HEK293T (cell line): ENCODE results near the gene ATP9B.
A peak's percentile ranks its signal among the peaks of the same experiment; 100 is the strongest.
"Not testable (repeated sequence)": the region's sequence is repeated elsewhere in the genome, so short reads cannot be mapped to it uniquely, and the experiment has no call there.

ENCODE experiments used
- CTCF ChIA-PET: fragments of 350-600 bp; formaldehyde crosslinking; extraction: SDS; loops from one replicate; lab custom pipeline; 2021; ENCODE audit warnings: antibody characterized with exemption, inconsistent platforms; lab: Yijun Ruan, JAX
- POLR2A ChIA-PET: fragments of 350-600 bp; formaldehyde crosslinking; extraction: SDS; loops from one replicate; lab custom pipeline; 2020; ENCODE audit warnings: antibody characterized with exemption, inconsistent platforms; lab: Yijun Ruan, JAX
- DNase-seq: peaks from one replicate; pipeline ENCODE4 v3.0.0; 2012; ENCODE audit warnings: mixed read lengths; ENCODE audit errors: extremely low spot score
- ARNT ChIP-seq: fragments of 450-650 bp; IDR thresholded peaks from 2 replicates; pipeline ENCODE4 v1.6.1; 2017; ENCODE audit warnings: mild to moderate bottlenecking
- BHLHE40 ChIP-seq: fragments of 450-650 bp; IDR thresholded peaks from 2 replicates; pipeline ENCODE4 v1.6.1; 2016; ENCODE audit warnings: mild to moderate bottlenecking, moderate library complexity, borderline replicate concordance
- CTBP1 ChIP-seq: fragments of 450-650 bp; IDR thresholded peaks from 2 replicates; pipeline ENCODE4 v1.6.1; 2016; ENCODE audit warnings: borderline replicate concordance
- ELF4 ChIP-seq: fragments of 450-650 bp; IDR thresholded peaks from 2 replicates; pipeline ENCODE4 v1.6.1; 2017; ENCODE audit warnings: antibody characterized with exemption
- FOXA1 ChIP-seq: fragments of 450-650 bp; IDR thresholded peaks from 2 replicates; pipeline ENCODE4 v1.6.1; 2016; ENCODE audit warnings: mild to moderate bottlenecking
- FOXK2 ChIP-seq: fragments of 450-650 bp; IDR thresholded peaks from 2 replicates; pipeline ENCODE4 v1.6.1; 2016; ENCODE audit warnings: mild to moderate bottlenecking
- FOXM1 ChIP-seq: fragments of 450-650 bp; IDR thresholded peaks from 2 replicates; pipeline ENCODE4 v1.6.1; 2017; ENCODE audit warnings: mild to moderate bottlenecking, borderline replicate concordance
- HDGF ChIP-seq: fragments of 450-650 bp; IDR thresholded peaks from 2 replicates; pipeline ENCODE4 v1.6.1; 2017; ENCODE audit warnings: antibody characterized with exemption, borderline replicate concordance
- L3MBTL2 ChIP-seq: fragments of 450-650 bp; conservative IDR thresholded peaks from 2 replicates; pipeline ENCODE4 v1.6.1; 2016; ENCODE audit warnings: mild to moderate bottlenecking
- LEF1 ChIP-seq: fragments of 450-650 bp; IDR thresholded peaks from 2 replicates; pipeline ENCODE4 v1.6.1; 2017; ENCODE audit warnings: mild to moderate bottlenecking, borderline replicate concordance
- NFRKB ChIP-seq: fragments of 450-650 bp; IDR thresholded peaks from 2 replicates; pipeline ENCODE4 v1.6.1; 2016; ENCODE audit warnings: mild to moderate bottlenecking, moderate library complexity
- PKNOX1 ChIP-seq: fragments of 450-650 bp; IDR thresholded peaks from 2 replicates; pipeline ENCODE4 v1.6.1; 2016
- SP1 ChIP-seq: fragments of 450-650 bp; IDR thresholded peaks from 2 replicates; pipeline ENCODE4 v1.6.1; 2017
- SUZ12 ChIP-seq: fragments of 450-650 bp; IDR thresholded peaks from 2 replicates; pipeline ENCODE4 v1.6.1; 2016; ENCODE audit warnings: mild to moderate bottlenecking
- TARDBP ChIP-seq: fragments of 450-650 bp; IDR thresholded peaks from 2 replicates; pipeline ENCODE4 v1.6.1; 2016
- ZNF384 ChIP-seq: fragments of 450-650 bp; IDR thresholded peaks from 2 replicates; pipeline ENCODE4 v1.6.1; 2016

The ATP9B gene

GRCh38 chr18:79374408-79375171 is 305.4 kb downstream of the ATP9B start:
- CTCF ChIA-PET, result no interaction called here

GRCh38 chr18:79375441-79376154 is 306.4 kb downstream of the ATP9B start:
- DNase-seq, result no peak
- no peak for TF ChIP-seq FOXM1
- no peak for TF ChIP-seq ELF4
- TF ChIP-seq HDGF, result no peak
- no peak for TF ChIP-seq ZNF384
- TF ChIP-seq FOXK2, result no peak
- no peak for TF ChIP-seq NFRKB
- TF ChIP-seq CTBP1, result no peak
- TF ChIP-seq LEF1, result no peak
- CTCF ChIA-PET, result no interaction called here
- POLR2A ChIA-PET, result no interaction called here

More at GRCh38 chr18:79374408-79375171, 305.4 kb downstream of the ATP9B start:
- no peak for DNase-seq
- POLR2A ChIA-PET, result no interaction called here
- no peak for TF ChIP-seq FOXK2
- TF ChIP-seq ELF4, result no peak
- TF ChIP-seq NFRKB, result no peak
- no peak for TF ChIP-seq SP1
- no peak for TF ChIP-seq ARNT
- no peak for TF ChIP-seq L3MBTL2
- no peak for TF ChIP-seq HDGF
- no peak for TF ChIP-seq SUZ12
- no peak for TF ChIP-seq BHLHE40
- no peak for TF ChIP-seq FOXM1
- no peak for TF ChIP-seq PKNOX1
- TF ChIP-seq TARDBP, result no peak
- TF ChIP-seq FOXA1, result no peak
- no peak for TF ChIP-seq CTBP1
- TF ChIP-seq ZNF384, result no peak
- no peak for TF ChIP-seq LEF1

- CTCF ChIA-PET, POLR2A ChIA-PET, DNase-seq: not testable (repeated sequence)
These were observed 307.5 kb downstream of the ATP9B start for GRCh38 chr18:79376661-79377060.

GRCh38 chr18:79377187-79377891 is 308.1 kb downstream of the ATP9B start:
- CTCF ChIA-PET, result no interaction called here
- POLR2A ChIA-PET, result no interaction called here

GRCh38 chr18:79378536-79379250 is 309.5 kb downstream of the ATP9B start:
- ChIA-PET CTCF (interaction anchor here (0.6 to 1.3 kb wide), 5 partner anchors 18 to 770 kb away, joined by 3 read pairs; no protein-coding TSS in a partner anchor), POLR2A (no interaction called here)
- peak; percentile 75 for DNase-seq
- TF ChIP-seq LEF1, result no peak
- TF ChIP-seq CTBP1, result no peak
- TF ChIP-seq SP1, result no peak
- no peak for TF ChIP-seq ELF4
- no peak for TF ChIP-seq ZNF384
- TF ChIP-seq SUZ12, result no peak
- TF ChIP-seq PKNOX1, result no peak
- TF ChIP-seq L3MBTL2, result no peak
- TF ChIP-seq FOXA1, result no peak
- TF ChIP-seq NFRKB, result no peak
- TF ChIP-seq ARNT, result no peak
- TF ChIP-seq FOXM1, result no peak

More at GRCh38 chr18:79377187-79377891, 308.1 kb downstream of the ATP9B start:
- no peak for DNase-seq
- no peak for TF ChIP-seq ELF4
- no peak for TF ChIP-seq FOXM1
- no peak for TF ChIP-seq TARDBP
- no peak for TF ChIP-seq NFRKB
- TF ChIP-seq BHLHE40, result no peak
- no peak for TF ChIP-seq FOXK2
- no peak for TF ChIP-seq FOXA1
- no peak for TF ChIP-seq SP1
- no peak for TF ChIP-seq ZNF384
- TF ChIP-seq L3MBTL2, result no peak
- no peak for TF ChIP-seq LEF1
- TF ChIP-seq SUZ12, result no peak
- TF ChIP-seq PKNOX1, result no peak
- no peak for TF ChIP-seq CTBP1
- no peak for TF ChIP-seq ARNT
- TF ChIP-seq HDGF, result no peak
